Mesenchymal stem cell (in vitro differentiated cells and primary cell): ENCODE data around the gene RAD51B.

Source experiments
- DNase-seq: peaks from one replicate; pipeline ENCODE4 v3.0.0-alpha.2; 2013
- H2AFZ ChIP-seq: one replicate; pipeline ENCODE4 v1.6.1; 2013; ENCODE audit warnings: low read depth, mild to moderate bottlenecking, control low read depth, inconsistent platforms, low read length, moderate library complexity
- H2AK5ac ChIP-seq: 2 replicates; pipeline ENCODE4 v1.6.1; 2013; ENCODE audit warnings: low read length, moderate library complexity, mild to moderate bottlenecking, inconsistent platforms; ENCODE audit not compliant: severe bottlenecking
- H2BK120ac ChIP-seq: one replicate; pipeline ENCODE4 v1.6.1; 2013; ENCODE audit warnings: low read depth, mild to moderate bottlenecking, inconsistent platforms, low read length, moderate library complexity
- H2BK12ac ChIP-seq, 2 experiments: one replicate each; pipeline ENCODE4 v1.6.1; 2013; ENCODE audit warnings: inconsistent platforms in 2 of 2, low read length in 2 of 2, mild to moderate bottlenecking in 2 of 2, moderate library complexity in 2 of 2, control low read depth in 1 of 2
- H2BK15ac ChIP-seq: one replicate; pipeline ENCODE4 v1.6.1; 2013; ENCODE audit warnings: mild to moderate bottlenecking, low read depth, inconsistent platforms; ENCODE audit not compliant: poor library complexity, severe bottlenecking
- H2BK5ac ChIP-seq: 2 replicates; pipeline ENCODE4 v1.6.1; 2013; ENCODE audit warnings: low read depth, mild to moderate bottlenecking, low read length, control low read depth, inconsistent platforms; ENCODE audit not compliant: poor library complexity, severe bottlenecking
- H3K14ac ChIP-seq, 2 experiments: one replicate each; pipeline ENCODE4 v1.6.1; 2013; ENCODE audit warnings: inconsistent platforms in 2 of 2, low read length in 2 of 2, control low read depth in 1 of 2, mild to moderate bottlenecking in 1 of 2, moderate library complexity in 1 of 2
- H3K18ac ChIP-seq, 2 experiments: one replicate each; pipeline ENCODE4 v1.6.1; 2013; ENCODE audit warnings: inconsistent platforms in 2 of 2, low read length in 2 of 2, control low read depth in 1 of 2, low read depth in 1 of 2, mild to moderate bottlenecking in 1 of 2
- H3K23ac ChIP-seq, 2 experiments: one replicate each; pipeline ENCODE4 v1.6.1; 2013; ENCODE audit warnings: inconsistent platforms in 2 of 2, low read length in 2 of 2, mild to moderate bottlenecking in 2 of 2, moderate library complexity in 2 of 2, control low read depth in 1 of 2
- H3K27ac ChIP-seq: 2 replicates; pipeline ENCODE4 v1.5.1; 2013; ENCODE audit warnings: mild to moderate bottlenecking, moderate library complexity, low read length, control low read depth, inconsistent platforms; ENCODE audit not compliant: poor library complexity, severe bottlenecking
- H3K27me3 ChIP-seq, 2 experiments: 2 replicates each; pipeline versions ENCODE4 v1.6.1 to v1.7.0; 2013; ENCODE audit warnings: low read length in 2 of 2, mild to moderate bottlenecking in 2 of 2, moderate library complexity in 2 of 2, control low read depth in 1 of 2, inconsistent platforms in 1 of 2; ENCODE audit not compliant: control insufficient read depth in 1 of 2, insufficient read depth in 1 of 2
- H3K36me3 ChIP-seq, 2 experiments: 2 replicates each; pipeline versions ENCODE4 v1.6.1 to v1.7.0; 2013; ENCODE audit warnings: low read length in 2 of 2, control low read depth in 1 of 2, inconsistent platforms in 1 of 2, low read depth in 1 of 2, mild to moderate bottlenecking in 1 of 2; ENCODE audit not compliant: insufficient read depth in 2 of 2, control insufficient read depth in 1 of 2
- H3K4ac ChIP-seq, 2 experiments: one replicate each; pipeline ENCODE4 v1.6.1; 2013; ENCODE audit warnings: inconsistent platforms in 2 of 2, low read length in 2 of 2, mild to moderate bottlenecking in 2 of 2, moderate library complexity in 2 of 2, control low read depth in 1 of 2, low read depth in 1 of 2
- H3K4me1 ChIP-seq: 2 replicates; pipeline ENCODE4 v1.6.1; 2013; ENCODE audit warnings: low read depth, low read length, control low read depth; ENCODE audit not compliant: control insufficient read depth, insufficient read depth
- H3K4me2 ChIP-seq: 2 replicates; pipeline ENCODE4 v1.6.1; 2013; ENCODE audit warnings: low read length, mild to moderate bottlenecking, inconsistent platforms; ENCODE audit not compliant: poor library complexity, severe bottlenecking
- H3K4me3 ChIP-seq, 2 experiments: 2 replicates each; pipeline versions ENCODE4 v1.5.1 to v1.7.0; 2013; ENCODE audit warnings: low read length in 2 of 2, mild to moderate bottlenecking in 2 of 2, control low read depth in 1 of 2, low read depth in 1 of 2; ENCODE audit not compliant: insufficient read depth in 1 of 2
- H3K79me1 ChIP-seq: replicated peaks from 2 replicates; pipeline ENCODE4 v1.6.1; 2013; ENCODE audit warnings: mild to moderate bottlenecking, control low read depth, low read length, inconsistent platforms; ENCODE audit not compliant: poor library complexity, severe bottlenecking
- H3K9ac ChIP-seq: 2 replicates; pipeline ENCODE4 v1.7.0; 2013; ENCODE audit warnings: mild to moderate bottlenecking, low read length, moderate library complexity
- H3K9me3 ChIP-seq: 2 replicates; pipeline ENCODE4 v1.7.0; 2013; ENCODE audit warnings: mild to moderate bottlenecking, low read length; ENCODE audit not compliant: control insufficient read depth
- H4K8ac ChIP-seq: one replicate; pipeline ENCODE4 v1.6.1; 2013; ENCODE audit warnings: inconsistent platforms, mild to moderate bottlenecking, low read length, moderate library complexity
- H4K91ac ChIP-seq: one replicate; pipeline ENCODE4 v1.6.1; 2013; ENCODE audit warnings: mild to moderate bottlenecking, low read length, inconsistent platforms
- WGBS: methylation state at CpG from one replicate; pipeline ENCODE4 v1.1.7; 2013; ENCODE audit warnings: mixed read lengths; 5-methylcytosine and 5-hydroxymethylcytosine counted together

RAD51B gene

DNA sequence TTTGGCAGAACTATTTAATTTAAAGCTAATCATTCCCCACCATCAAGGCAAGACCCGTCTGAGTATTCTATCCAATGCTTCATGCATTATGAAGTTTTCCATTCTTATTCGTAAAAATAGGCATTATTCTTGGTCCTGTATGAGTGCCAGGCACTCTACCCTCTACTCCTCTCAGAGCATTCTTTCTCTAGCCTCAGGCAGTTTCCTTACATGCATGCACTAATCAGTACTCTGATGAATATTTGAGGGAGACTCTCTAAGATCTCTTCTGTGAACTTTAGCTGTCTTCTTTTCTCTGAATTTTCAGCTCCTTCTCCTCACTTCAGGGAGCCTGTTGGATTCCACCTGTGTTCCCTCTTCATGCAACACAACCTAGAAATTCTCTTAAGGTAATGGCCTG lies 334.7 kb downstream of the RAD51B start:
- H4K91ac ChIP-seq: no peak overlapping the region
- no peak for DNase-seq
- H3K27ac ChIP-seq: no peak overlapping the region
- H2BK5ac ChIP-seq: no peak overlapping the region
- H3K4me1 ChIP-seq: no peaks in the 10 kb centered on the region
- H3K36me3 ChIP-seq: no peaks in the 10 kb centered on the region
- no peak overlapping the region for H3K4me2 ChIP-seq
- no peak overlapping the region for H3K9ac ChIP-seq
- no peak overlapping the region for H2BK120ac ChIP-seq
- H3K23ac ChIP-seq: no peak overlapping the region
- H2AK5ac ChIP-seq: no peak overlapping the region
- no peak overlapping the region for H3K4ac ChIP-seq
- no peak overlapping the region for H2AFZ ChIP-seq
- no peak overlapping the region for H3K4me3 ChIP-seq
- H3K9me3 ChIP-seq: peaks cover 12% of the 10 kb centered on the region
- peaks cover 3% of the 10 kb centered on the region for H3K79me1 ChIP-seq
- no peak overlapping the region for H2BK15ac ChIP-seq
- no peak overlapping the region for H2BK12ac ChIP-seq
- 86% methylated on average over 2 of the region's 2 CpGs for WGBS
- no peak overlapping the region for H4K8ac ChIP-seq
- H3K14ac ChIP-seq: no peak overlapping the region
- no peaks in the 10 kb centered on the region for H3K27me3 ChIP-seq
- H3K18ac ChIP-seq: no peak overlapping the region

DNA sequence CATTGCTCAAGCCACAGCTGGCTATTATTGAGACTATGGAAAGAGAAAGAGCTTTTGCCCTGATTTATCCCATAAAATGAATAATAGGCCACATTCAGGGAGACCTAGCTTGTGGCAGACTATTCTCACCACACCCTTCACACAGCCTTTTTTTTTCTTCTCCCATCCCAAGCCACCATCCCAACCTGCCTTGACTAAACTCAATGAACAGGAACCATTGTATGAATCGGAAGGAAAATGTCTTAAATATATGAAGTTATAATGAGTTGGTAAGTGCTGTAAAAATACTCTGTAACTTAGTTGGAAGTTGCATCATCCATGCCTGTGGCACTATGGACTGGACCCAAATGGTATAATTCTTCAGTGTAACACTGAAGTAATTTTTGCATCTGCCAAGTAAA lies 338.4 kb downstream of the RAD51B start:
- no peak overlapping the region for H2BK120ac ChIP-seq
- no peaks in the 10 kb centered on the region for H3K4me1 ChIP-seq
- no peak overlapping the region for H2BK5ac ChIP-seq
- 100% methylated on average over 1 of the region's 1 CpG for WGBS
- DNase-seq: no peak
- H2BK12ac ChIP-seq: no peak overlapping the region
- no peak overlapping the region for H4K8ac ChIP-seq
- no peaks in the 10 kb centered on the region for H3K27me3 ChIP-seq
- H3K18ac ChIP-seq: no peak overlapping the region
- H3K14ac ChIP-seq: no peak overlapping the region
- no peak overlapping the region for H3K27ac ChIP-seq
- H3K23ac ChIP-seq: no peak overlapping the region
- H3K9me3 ChIP-seq: no peaks in the 10 kb centered on the region
- H3K4me3 ChIP-seq: no peak overlapping the region
- no peak overlapping the region for H4K91ac ChIP-seq
- H3K4ac ChIP-seq: no peak overlapping the region
- H3K36me3 ChIP-seq: no peaks in the 10 kb centered on the region
- H2AK5ac ChIP-seq: no peak overlapping the region
- no peak overlapping the region for H3K4me2 ChIP-seq
- no peak overlapping the region for H2BK15ac ChIP-seq
- no peaks in the 10 kb centered on the region for H3K79me1 ChIP-seq
- peak overlapping the region; percentile 46 for H3K9ac ChIP-seq
- H2AFZ ChIP-seq: no peak overlapping the region

DNA sequence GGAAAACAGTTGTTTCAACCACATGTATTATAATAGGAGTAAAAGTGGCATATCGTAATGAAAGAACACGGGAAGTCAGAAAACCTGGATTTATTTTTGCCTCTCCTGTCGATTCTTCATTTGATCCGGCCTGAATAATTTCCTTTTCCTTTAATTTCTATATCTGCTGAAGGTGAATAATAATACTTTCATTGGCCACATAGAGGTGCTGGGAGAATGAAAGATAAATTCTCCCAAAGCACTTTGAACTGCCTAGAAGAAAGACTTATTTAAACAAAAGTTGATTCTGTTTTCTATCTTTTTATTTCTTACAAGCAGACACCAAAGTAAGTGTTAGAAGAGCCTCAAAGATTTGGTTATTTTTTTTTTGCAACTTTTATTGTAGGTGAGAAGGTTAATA lies 339.1 kb downstream of the RAD51B start:
- Histone ChIP-seq H2BK12ac (no peak overlapping the region), H3K9ac (peak overlapping the region; percentile 46), H3K14ac (no peak overlapping the region), H4K91ac (no peak overlapping the region), H2BK15ac (no peak overlapping the region), H2BK5ac (no peak overlapping the region), H3K36me3 (no peaks in the 10 kb centered on the region), H4K8ac (no peak overlapping the region), H3K79me1 (no peaks in the 10 kb centered on the region), H3K4me3 (no peak overlapping the region), H3K27ac (no peak overlapping the region), H3K18ac (no peak overlapping the region), H2BK120ac (no peak overlapping the region), H2AFZ (no peak overlapping the region), H3K4me2 (no peak overlapping the region), H2AK5ac (no peak overlapping the region), H3K27me3 (no peaks in the 10 kb centered on the region), H3K9me3 (no peaks in the 10 kb centered on the region), H3K4me1 (no peaks in the 10 kb centered on the region), H3K4ac (no peak overlapping the region), H3K23ac (no peak overlapping the region)
- no CpG with 5 or more reads among the region's 4 CpGs for WGBS
- no peak for DNase-seq

DNA sequence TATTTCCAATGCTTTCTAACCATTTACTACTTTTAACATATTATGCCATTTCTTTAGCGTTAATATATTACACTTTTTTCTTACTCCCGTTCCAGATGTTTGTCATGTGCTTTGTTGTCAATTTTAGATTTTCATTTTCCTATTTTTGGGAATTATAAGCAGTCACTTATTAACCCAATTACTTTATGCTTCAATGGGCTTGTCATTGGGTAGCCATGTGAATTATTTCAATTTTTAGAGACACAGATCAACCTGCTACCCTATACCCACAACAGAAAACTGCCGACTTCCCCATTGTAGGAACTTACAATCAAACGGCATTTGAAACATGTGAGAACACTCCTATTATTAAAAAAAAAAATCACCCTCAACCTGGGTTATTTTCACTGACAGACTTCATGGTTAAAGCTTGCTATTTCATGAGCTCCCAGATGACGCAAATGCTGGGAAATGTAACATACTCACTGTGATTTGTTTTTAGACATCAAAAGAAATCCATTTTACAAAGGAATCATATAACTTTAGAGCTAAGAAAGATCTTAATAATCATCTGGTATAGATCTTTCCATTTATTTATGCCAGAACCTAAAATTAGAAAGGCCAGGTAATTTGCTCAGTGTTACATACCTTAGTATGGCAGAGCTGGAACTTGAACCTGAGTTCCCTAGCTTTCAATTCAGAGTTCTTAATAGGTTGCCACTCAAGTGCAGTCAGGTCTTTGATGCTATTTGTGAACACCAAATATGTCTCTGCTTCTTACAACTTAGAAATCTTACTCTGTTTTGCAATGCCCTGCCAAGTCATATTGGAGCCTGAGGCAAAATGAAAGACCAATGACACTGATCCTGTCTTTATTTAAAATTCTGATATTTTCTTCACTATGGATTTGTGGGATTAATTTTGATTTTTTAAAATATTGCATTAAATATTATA lies 340.4 kb downstream of the RAD51B start:
- 97% methylated on average over 3 of the region's 5 CpGs for WGBS
- Histone ChIP-seq H4K8ac (no peak overlapping the region), H2AK5ac (no peak overlapping the region), H3K9ac (no peak overlapping the region), H3K14ac (no peak overlapping the region), H4K91ac (no peak overlapping the region), H3K36me3 (no peaks in the 10 kb centered on the region), H2AFZ (no peak overlapping the region), H3K27me3 (no peaks in the 10 kb centered on the region), H3K4me3 (no peak overlapping the region), H3K18ac (no peak overlapping the region), H2BK12ac (no peak overlapping the region), H3K79me1 (no peaks in the 10 kb centered on the region), H3K23ac (no peak overlapping the region), H2BK15ac (no peak overlapping the region), H3K4ac (no peak overlapping the region), H3K4me2 (no peak overlapping the region), H3K27ac (no peak overlapping the region), H2BK120ac (no peak overlapping the region), H3K4me1 (no peaks in the 10 kb centered on the region), H3K9me3 (no peaks in the 10 kb centered on the region), H2BK5ac (no peak overlapping the region)
- DNase-seq: no peak
